Mucosa of stomach (tissue), 1 donor: Measurements from ENCODE around the gene MACIR.
A peak's percentile ranks its signal among the peaks of the same experiment; 100 is the strongest.

ENCODE experiments used
- H3K27me3 ChIP-seq: one replicate; pipeline ENCODE4 v1.7.0; 2013; ENCODE audit warnings: mild to moderate bottlenecking, low read length; ENCODE audit not compliant: control insufficient read depth, insufficient read depth
- H3K36me3 ChIP-seq: one replicate; pipeline ENCODE4 v1.7.0; 2013; ENCODE audit warnings: low read length; ENCODE audit not compliant: control insufficient read depth, insufficient read depth
- H3K4me1 ChIP-seq: one replicate; pipeline ENCODE4 v1.7.0; 2013; ENCODE audit warnings: mild to moderate bottlenecking, low read length; ENCODE audit not compliant: control insufficient read depth, insufficient read depth
- H3K4me3 ChIP-seq: one replicate; pipeline ENCODE4 v1.7.0; 2013; ENCODE audit warnings: low read length
- H3K9ac ChIP-seq: one replicate; pipeline ENCODE4 v1.7.0; 2013; ENCODE audit warnings: mild to moderate bottlenecking, low read length, moderate library complexity
- H3K9me3 ChIP-seq: one replicate; pipeline ENCODE4 v1.7.0; 2013; ENCODE audit warnings: mild to moderate bottlenecking, low read length, moderate library complexity; ENCODE audit not compliant: control insufficient read depth
- donor health status: Pancreatic carcinoma.

Gene MACIR

DNA sequence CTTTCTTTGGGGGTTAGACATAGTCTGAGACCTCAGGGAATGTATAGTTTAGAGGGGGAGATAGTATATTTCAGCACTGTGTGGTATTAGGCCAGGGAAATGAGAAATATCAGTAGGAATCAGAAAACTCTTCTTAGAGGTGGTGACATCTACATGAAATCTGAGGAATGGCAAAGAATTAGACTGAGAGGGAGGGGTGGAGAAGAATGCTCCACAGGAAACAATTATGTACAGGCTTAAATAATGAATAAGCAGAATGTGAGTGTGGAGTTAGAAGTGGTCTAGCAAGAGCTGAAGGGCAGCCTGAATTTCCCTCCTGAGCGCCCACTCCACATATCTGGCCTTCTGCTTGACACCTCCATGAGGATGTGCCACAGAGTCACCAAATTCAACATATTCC, 3.6 kb upstream of the MACIR start:
- H3K9ac ChIP-seq: no peak overlapping the region
- H3K9me3 ChIP-seq: no peaks in the 10 kb centered on the region
- no peaks in the 10 kb centered on the region for H3K4me1 ChIP-seq
- H3K27me3 ChIP-seq: no peaks in the 10 kb centered on the region
- H3K4me3 ChIP-seq: no peak overlapping the region
- H3K36me3 ChIP-seq: no peaks in the 10 kb centered on the region

DNA sequence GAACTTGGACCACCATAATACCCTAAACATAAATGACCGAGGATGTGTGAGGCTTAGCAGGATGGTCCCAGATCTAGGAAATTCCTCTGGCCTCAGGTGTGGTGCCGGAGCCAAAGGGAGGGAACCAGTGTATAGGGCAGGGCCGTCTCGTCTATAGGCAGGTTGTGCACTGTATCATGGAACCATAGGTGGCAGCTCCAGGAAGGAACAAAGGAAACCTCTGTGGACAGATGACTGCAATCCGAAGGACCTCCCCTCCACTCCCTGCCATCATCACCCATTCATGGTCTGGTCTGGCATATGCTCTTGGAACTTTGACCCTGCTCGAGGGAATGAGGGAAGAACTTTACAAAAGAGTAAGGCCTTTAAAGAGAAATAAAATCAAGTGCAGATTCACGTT, 2.9 kb upstream of the MACIR start:
- no peak overlapping the region for H3K4me3 ChIP-seq
- no peaks in the 10 kb centered on the region for H3K9me3 ChIP-seq
- H3K36me3 ChIP-seq: no peaks in the 10 kb centered on the region
- H3K9ac ChIP-seq: no peak overlapping the region
- H3K27me3 ChIP-seq: no peaks in the 10 kb centered on the region
- no peaks in the 10 kb centered on the region for H3K4me1 ChIP-seq

DNA sequence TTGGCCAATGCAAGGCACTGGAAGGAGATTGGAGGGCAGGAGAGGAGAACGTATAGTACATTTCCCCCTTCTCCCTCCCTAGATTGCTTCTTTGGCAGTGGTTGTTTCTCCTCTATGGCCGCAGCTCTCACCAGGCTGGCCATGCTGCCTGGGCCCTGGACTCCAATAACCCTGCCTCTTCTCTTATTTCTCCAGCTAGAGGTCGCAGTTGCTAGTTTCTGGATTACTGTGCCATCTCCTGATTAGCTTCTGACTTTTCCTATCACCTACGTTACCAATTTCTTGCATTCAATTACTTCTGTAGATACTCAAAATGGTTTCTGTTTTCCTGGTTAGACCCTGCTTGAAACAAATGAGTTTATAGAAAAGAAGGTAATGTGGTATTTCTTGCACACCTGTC, 2.4 kb upstream of the MACIR start:
- no peak overlapping the region for H3K9ac ChIP-seq
- H3K4me3 ChIP-seq: no peak overlapping the region
- no peaks in the 10 kb centered on the region for H3K36me3 ChIP-seq
- H3K9me3 ChIP-seq: no peaks in the 10 kb centered on the region
- no peaks in the 10 kb centered on the region for H3K4me1 ChIP-seq
- H3K27me3 ChIP-seq: no peaks in the 10 kb centered on the region

DNA sequence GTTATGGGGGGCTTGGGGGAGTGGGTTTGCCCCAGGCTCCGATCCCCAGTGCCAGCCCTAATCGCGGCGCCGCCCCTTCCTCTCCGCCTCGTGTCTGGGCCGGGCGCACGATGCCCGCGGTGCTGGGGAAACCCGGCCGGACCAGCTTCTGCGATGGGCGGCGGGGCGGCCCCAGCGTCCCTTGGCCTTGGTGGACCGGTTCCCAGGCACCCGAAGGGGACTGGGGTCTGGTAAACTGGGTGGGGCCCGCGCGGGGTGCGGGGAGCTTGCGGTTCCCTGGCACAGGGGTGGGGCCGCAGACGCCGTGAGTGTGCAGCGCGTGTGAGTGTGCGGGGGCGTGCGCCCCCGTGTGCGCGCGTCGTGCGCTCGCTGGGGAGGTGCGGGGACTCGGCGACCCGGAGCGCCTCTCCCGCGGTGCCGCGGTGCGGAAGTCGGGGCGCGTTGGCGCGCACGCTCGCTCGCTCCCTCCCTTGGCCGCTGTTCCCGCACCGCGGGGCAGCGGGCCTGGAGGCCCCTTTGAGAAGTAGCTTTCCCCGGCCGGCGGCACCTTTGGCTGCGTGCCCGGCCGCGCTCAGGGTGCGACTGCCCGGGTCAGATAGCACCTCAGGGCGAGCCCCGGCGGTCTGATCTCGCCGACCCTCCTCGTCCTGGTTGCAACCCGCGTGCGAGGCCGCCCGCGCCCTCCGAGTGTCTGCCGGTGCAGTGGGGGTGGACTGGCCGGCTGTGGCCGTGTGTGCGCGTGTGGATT, 568 bp downstream of the MACIR start:
- Histone ChIP-seq H3K27me3 (no peaks in the 10 kb centered on the region), H3K4me1 (peaks cover 17% of the 10 kb centered on the region), H3K9me3 (no peaks in the 10 kb centered on the region), H3K9ac (peak overlapping the region; percentile 65), H3K36me3 (no peaks in the 10 kb centered on the region), H3K4me3 (peak overlapping the region; percentile 51)

DNA sequence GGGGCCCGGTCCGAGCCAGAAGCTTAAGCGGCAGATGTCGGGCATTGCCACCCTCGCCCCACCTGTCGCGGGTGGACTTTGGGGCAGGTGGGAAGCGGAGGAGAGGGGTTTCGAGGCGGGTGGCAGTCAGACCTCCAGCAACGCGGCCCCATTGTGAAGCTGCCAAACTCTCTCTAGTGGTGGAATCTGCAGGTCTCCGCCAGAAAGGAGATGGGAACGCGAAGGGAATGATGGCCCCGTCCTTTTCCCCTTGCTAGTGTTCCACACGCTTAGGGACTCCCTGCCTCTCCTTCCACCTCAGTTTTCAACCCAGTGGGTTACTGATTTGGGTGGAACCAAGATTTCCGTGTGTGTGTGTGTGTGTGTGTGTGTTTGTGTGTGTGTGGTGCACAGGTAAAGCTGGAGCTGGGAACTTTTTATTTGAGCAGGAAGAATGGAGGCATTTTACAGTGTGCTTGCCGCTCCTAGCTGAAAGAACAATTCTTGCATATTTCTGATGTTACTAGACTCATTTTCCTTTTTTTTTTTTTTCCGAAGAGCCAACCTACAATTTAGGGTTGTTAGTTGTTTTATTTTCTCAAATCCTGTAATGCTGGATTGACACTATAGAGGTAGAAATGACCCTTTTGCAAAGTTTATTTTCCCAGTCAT, 1.3 kb downstream of the MACIR start:
- Histone ChIP-seq H3K4me1 (peaks cover 24% of the 10 kb centered on the region), H3K27me3 (no peaks in the 10 kb centered on the region), H3K36me3 (no peaks in the 10 kb centered on the region), H3K9me3 (no peaks in the 10 kb centered on the region), H3K9ac (peak overlapping the region; percentile 65), H3K4me3 (peak overlapping the region; percentile 51)

DNA sequence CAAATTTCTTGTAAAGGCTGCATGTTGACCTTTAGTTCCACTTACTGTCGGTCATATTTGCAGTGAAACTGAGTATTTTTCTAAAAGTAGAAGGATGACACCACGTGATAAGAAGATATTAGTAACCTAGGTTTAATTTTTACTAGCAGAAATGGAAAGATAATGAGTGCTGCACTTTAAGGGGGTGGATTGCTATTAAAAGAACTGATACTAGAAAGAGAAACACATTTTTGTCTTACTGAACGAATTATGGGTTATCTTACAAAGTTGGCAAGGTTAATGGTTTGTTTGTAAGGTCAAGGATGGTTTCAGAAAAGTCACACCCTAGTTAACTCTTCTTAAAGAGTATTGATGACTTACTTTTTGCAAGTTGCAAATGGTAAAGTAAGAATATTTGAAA, 2.4 kb downstream of the MACIR start:
- Histone ChIP-seq H3K36me3 (no peaks in the 10 kb centered on the region), H3K4me3 (no peak overlapping the region), H3K27me3 (no peaks in the 10 kb centered on the region), H3K9ac (no peak overlapping the region), H3K9me3 (no peaks in the 10 kb centered on the region), H3K4me1 (peaks cover 26% of the 10 kb centered on the region)

DNA sequence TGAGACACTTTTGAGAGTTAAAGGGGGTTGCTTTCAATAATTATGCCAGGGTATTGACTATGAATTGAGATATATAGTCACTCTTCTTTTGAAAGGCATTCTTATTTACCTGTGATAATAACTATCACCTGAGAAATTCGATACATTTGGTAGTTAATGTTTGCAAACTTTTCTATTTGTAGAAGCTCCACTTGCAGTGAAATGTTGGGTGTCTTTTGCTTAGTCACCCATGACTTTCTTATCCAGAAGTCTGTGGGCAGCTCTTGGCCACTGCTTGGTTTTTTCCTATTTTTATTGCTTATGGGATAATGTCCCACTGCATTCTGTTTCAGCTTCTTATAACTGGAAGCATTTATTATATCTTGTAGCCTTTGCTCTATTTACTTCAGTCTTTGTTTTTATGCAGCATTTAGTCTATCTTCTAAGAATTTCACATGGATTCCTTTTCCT, 3.9 kb downstream of the MACIR start:
- H3K36me3 ChIP-seq: no peaks in the 10 kb centered on the region
- H3K9ac ChIP-seq: no peak overlapping the region
- no peaks in the 10 kb centered on the region for H3K27me3 ChIP-seq
- peaks cover 26% of the 10 kb centered on the region for H3K4me1 ChIP-seq
- H3K4me3 ChIP-seq: no peak overlapping the region
- no peaks in the 10 kb centered on the region for H3K9me3 ChIP-seq

DNA sequence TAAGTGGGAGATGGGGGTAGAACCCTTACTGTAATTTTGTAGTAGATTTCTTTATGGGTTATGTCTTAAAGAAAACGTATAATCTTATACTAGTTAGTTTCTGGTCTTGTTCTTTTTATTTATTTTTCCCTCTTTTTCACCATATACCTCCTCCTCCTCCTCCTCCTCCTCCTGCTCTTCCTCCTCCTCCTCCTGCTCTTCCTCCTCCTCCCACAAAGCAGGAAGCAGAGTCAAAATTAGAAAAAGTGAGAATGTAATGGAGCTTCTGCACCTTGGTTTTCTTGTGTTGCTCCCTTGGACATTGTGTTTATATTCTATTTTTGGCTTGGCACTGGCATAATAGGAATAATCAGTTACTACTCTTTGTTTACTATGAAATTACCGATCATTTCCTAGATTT, 4.5 kb downstream of the MACIR start:
- Histone ChIP-seq H3K27me3 (no peaks in the 10 kb centered on the region), H3K4me3 (no peak overlapping the region), H3K36me3 (no peaks in the 10 kb centered on the region), H3K4me1 (peaks cover 26% of the 10 kb centered on the region), H3K9me3 (no peaks in the 10 kb centered on the region), H3K9ac (no peak overlapping the region)

DNA sequence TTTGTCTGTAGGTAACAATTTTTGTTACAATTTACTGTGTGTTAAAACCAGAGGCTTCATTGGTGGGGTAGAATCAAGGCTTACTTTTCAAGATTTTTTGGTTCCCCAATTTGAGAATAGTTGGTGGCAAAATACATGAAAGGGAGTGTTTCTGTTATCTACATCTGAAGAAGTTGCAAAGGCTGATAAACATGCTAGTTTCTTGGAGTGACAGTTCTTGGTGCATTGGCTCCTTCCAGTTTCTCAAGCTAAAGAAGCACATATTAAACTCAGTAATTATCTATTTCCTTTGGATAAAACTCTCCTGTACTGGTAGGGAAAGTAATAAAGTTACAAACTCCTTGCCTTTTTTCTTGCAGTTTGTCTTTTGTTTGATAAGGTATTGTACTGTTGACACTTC, 5.9 kb downstream of the MACIR start:
- Histone ChIP-seq H3K9me3 (no peaks in the 10 kb centered on the region), H3K36me3 (no peaks in the 10 kb centered on the region), H3K4me1 (peaks cover 26% of the 10 kb centered on the region), H3K4me3 (no peak overlapping the region), H3K27me3 (no peaks in the 10 kb centered on the region), H3K9ac (no peak overlapping the region)

DNA sequence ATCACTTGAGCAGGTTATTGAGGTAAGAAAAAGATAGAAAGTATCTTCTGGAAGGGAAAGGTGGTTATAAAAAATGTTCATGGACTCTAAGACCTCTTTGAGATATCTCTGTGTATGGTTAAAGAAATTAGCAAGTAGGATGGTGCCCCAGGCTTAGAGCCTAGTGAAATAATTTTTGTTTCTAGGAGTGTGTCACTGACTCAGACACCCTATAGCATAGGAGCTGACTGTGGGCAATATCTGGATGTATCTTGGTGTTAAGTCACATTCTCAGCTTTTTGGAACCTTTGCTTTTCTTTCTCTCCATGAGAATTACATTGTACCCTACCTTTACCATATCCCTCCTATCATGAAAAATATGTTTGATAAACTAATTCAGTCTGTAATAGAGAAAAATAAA, 12.0 kb downstream of the MACIR start:
- Histone ChIP-seq H3K4me3 (no peak overlapping the region), H3K9me3 (no peaks in the 10 kb centered on the region), H3K4me1 (peaks cover 11% of the 10 kb centered on the region), H3K36me3 (no peaks in the 10 kb centered on the region), H3K27me3 (no peaks in the 10 kb centered on the region), H3K9ac (no peak overlapping the region)

DNA sequence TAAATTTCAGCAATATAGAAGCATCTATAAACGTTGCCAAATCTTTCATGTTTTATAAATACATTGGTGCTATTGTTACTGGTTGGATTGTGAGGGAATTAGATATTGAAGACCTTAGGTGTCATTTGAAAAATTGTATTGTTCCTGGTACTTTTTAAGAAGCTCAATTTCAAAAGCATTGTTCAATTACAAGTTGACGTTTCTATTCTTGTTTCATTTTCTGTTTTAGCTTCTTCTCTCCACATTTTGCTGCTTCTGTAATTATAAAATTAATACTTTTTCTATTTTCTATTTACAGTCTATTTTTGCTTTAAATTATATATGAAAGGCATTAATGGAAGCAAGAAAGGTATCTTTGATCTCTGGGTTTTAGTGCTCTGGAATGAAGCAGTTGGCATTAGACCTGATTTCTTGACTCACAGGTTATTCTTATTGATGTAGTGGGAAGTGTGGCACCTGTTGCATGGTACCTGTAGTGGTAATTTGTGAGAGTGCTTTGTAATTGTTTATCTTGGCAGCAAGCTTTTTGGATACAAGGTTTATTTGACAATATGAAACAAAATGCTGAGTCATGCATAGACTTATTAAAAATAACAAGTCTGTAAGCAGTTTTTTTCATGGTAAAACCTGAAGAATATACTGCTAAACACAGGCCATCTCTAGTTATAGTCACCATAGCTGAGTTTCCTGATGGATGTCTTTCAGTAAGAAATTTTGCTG, 13.2 kb downstream of the MACIR start:
- Histone ChIP-seq H3K9ac (no peak overlapping the region), H3K27me3 (no peaks in the 10 kb centered on the region), H3K4me3 (no peak overlapping the region), H3K4me1 (peaks cover 11% of the 10 kb centered on the region), H3K9me3 (no peaks in the 10 kb centered on the region), H3K36me3 (no peaks in the 10 kb centered on the region)

DNA sequence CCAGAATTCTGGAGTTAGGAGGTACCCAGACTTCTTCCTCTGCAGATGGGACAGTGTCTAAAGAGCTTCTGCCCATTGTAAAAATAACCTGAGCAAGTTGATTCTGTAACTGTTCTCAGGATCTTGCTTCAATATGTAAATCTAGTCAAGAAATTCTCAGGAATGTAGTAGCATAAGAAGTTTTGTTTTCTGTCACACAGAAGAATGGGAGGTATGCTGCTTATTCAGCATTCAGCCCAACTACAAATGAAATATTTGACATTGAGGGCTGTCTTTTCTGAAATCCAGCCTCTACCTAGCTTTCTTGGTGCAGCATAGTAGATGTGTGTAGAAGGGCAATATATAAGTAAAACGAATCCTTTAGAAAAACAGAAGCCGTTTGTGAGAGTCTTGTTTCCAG, 13.8 kb downstream of the MACIR start:
- Histone ChIP-seq H3K27me3 (no peaks in the 10 kb centered on the region), H3K36me3 (no peaks in the 10 kb centered on the region), H3K4me3 (no peak overlapping the region), H3K9ac (no peak overlapping the region), H3K4me1 (peaks cover 11% of the 10 kb centered on the region), H3K9me3 (no peaks in the 10 kb centered on the region)
